Heart left ventricle (tissue), 13 donors: ENCODE measurements around the gene SH2D2A.

Experiments
- CTCF ChIP-seq, 12 donors: fragments of 200-600 bp; sonication (generic) in 4 of 12; IDR thresholded peaks; one replicate each; pipeline versions ENCODE4 v1.5.0 to v1.8.0; 2018 to 2022; ENCODE audit warnings: antibody characterized with exemption in 12 of 12, mild to moderate bottlenecking in 5 of 12
- POLR2A ChIP-seq, 2 donors: fragments of 450-650 bp; IDR thresholded peaks; one replicate each; pipeline ENCODE4 v1.6.1; 2017; ENCODE audit warnings: antibody characterized with exemption in 2 of 2, mild to moderate bottlenecking in 2 of 2, moderate library complexity in 2 of 2
- donor health status: ischemic (EF 13 %, LVEDD 7.1; RV severe dilation, severe dysfunction).
- donor health status: DM: no; HTN: yes; CAD: no.
- donor health status: DM: no; HTN: no; CAD: no.
- donor health status: ischemic (EF 25% LVEDD 6.9; RV normal size, moderate dysfunction).
- donor health status: ischemic (EF 25% LVEDD 5.7; RV mildly dilated, moderate dysfunction).
- donor health status: ischemic (EF 35%, LVEDD 5.7; RV mildly dilated, moderate dysfunction).
- donor health status: nonischemic (EF 11% LVEDD 7.7; RV severe dilation, severe dysfunction).
- donor health status: DM: yes; HTN: yes; CAD: no.
- donor health status: PGD.
- donor health status: ischemic (EF 29% LVEDD 5.4; RV normal size, mild dysfunction).
- donor health status: nonischemic (EF 23%, LVEDD 6.1; RV moderate dilation, normal function).

- TF ChIP-seq CTCF (IDR thresholded peaks at IDR 0.05) (no peak), POLR2A (IDR thresholded peaks at IDR 0.05) (no peak)
Observed at GRCh38 chr1:156851779-156852417, 35.2 kb upstream of the SH2D2A start.
